Neuronal stem cell (in vitro differentiated cells): ENCODE measurements around the gene CYP27C1.

ENCODE experiments used
- DNase-seq: peaks from one replicate; pipeline ENCODE4 v3.0.0-alpha.2; 2013; ENCODE audit warnings: low spot score
- H2AFZ ChIP-seq: one replicate; pipeline ENCODE4 v1.6.1; 2013; ENCODE audit warnings: mild to moderate bottlenecking, low read length, inconsistent platforms
- H2AK5ac ChIP-seq: 2 replicates; pipeline ENCODE4 v1.6.1; 2013; ENCODE audit warnings: low read depth, mild to moderate bottlenecking, inconsistent platforms, low read length, moderate library complexity, mixed read lengths
- H2BK120ac ChIP-seq: 2 replicates; pipeline ENCODE4 v1.6.1; 2013; ENCODE audit warnings: low read depth, mild to moderate bottlenecking, inconsistent platforms, low read length, moderate library complexity, mixed read lengths
- H2BK12ac ChIP-seq: one replicate; pipeline ENCODE4 v1.6.1; 2013; ENCODE audit warnings: low read length, inconsistent platforms
- H2BK15ac ChIP-seq: 2 replicates; pipeline ENCODE4 v1.6.1; 2013; ENCODE audit warnings: mild to moderate bottlenecking, low read length, inconsistent platforms, mixed read lengths
- H2BK5ac ChIP-seq: one replicate; pipeline ENCODE4 v1.6.1; 2013; ENCODE audit warnings: inconsistent platforms, mild to moderate bottlenecking, low read length, moderate library complexity
- H3K14ac ChIP-seq: one replicate; pipeline ENCODE4 v1.6.1; 2013; ENCODE audit warnings: low read length, inconsistent platforms
- H3K18ac ChIP-seq: 2 replicates; pipeline ENCODE4 v1.6.1; 2013; ENCODE audit warnings: low read length, inconsistent platforms
- H3K23ac ChIP-seq: 2 replicates; pipeline ENCODE4 v1.6.1; 2013; ENCODE audit warnings: low read depth, mild to moderate bottlenecking, mixed read lengths, low read length, inconsistent platforms; ENCODE audit not compliant: poor library complexity
- H3K27ac ChIP-seq: replicated peaks from 3 replicates; pipeline ENCODE4 v1.5.1; 2013; ENCODE audit warnings: low read length, inconsistent platforms
- H3K27me3 ChIP-seq, 3 experiments: 2 replicates each; pipeline ENCODE4 v1.6.1; 2013; ENCODE audit warnings: low read length in 3 of 3, mild to moderate bottlenecking in 2 of 3, inconsistent platforms in 1 of 3, low read depth in 1 of 3, mixed read lengths in 1 of 3, moderate library complexity in 1 of 3; ENCODE audit not compliant: control insufficient read depth in 3 of 3, insufficient read depth in 3 of 3
- H3K36me3 ChIP-seq, 2 donors: replicated peaks in 1 of 2; 2 replicates each; pipeline ENCODE4 v1.6.1; 2013; ENCODE audit warnings: low read length in 2 of 2; ENCODE audit not compliant: control insufficient read depth in 2 of 2, insufficient read depth in 2 of 2
- H3K4ac ChIP-seq: 2 replicates; pipeline ENCODE4 v1.6.1; 2013; ENCODE audit warnings: inconsistent platforms, mild to moderate bottlenecking, low read length, moderate library complexity
- H3K4me1 ChIP-seq, 2 donors: 1 replicate in 1 of 2; 2 replicates in 1 of 2; pipeline ENCODE4 v1.6.1; 2013; ENCODE audit warnings: low read length in 2 of 2, low read depth in 1 of 2; ENCODE audit not compliant: control insufficient read depth in 2 of 2, insufficient read depth in 1 of 2
- H3K4me2 ChIP-seq: one replicate; pipeline ENCODE4 v1.6.1; 2013; ENCODE audit warnings: mild to moderate bottlenecking, low read length, inconsistent platforms; ENCODE audit not compliant: insufficient read depth, poor library complexity, severe bottlenecking
- H3K4me3 ChIP-seq, 2 donors: 2 replicates each; pipeline ENCODE4 v1.5.1; 2013; ENCODE audit warnings: low read length in 2 of 2, mild to moderate bottlenecking in 2 of 2, inconsistent platforms in 1 of 2, moderate library complexity in 1 of 2
- H3K79me1 ChIP-seq: one replicate; pipeline ENCODE4 v1.6.1; 2013; ENCODE audit warnings: low read depth, mild to moderate bottlenecking, inconsistent platforms, low read length, moderate library complexity
- H3K9ac ChIP-seq: one replicate; pipeline ENCODE4 v1.6.1; 2013; ENCODE audit warnings: mild to moderate bottlenecking, low read depth, low read length, inconsistent platforms; ENCODE audit not compliant: poor library complexity
- H3K9me3 ChIP-seq, 2 donors: replicated peaks in 1 of 2; 2 replicates each; pipeline versions ENCODE3 to v1.6.1; 2013; ENCODE audit warnings: low read length in 2 of 2, mild to moderate bottlenecking in 2 of 2, inconsistent platforms in 1 of 2, low read depth in 1 of 2, mixed read lengths in 1 of 2, moderate library complexity in 1 of 2; ENCODE audit not compliant: control insufficient read depth in 2 of 2, insufficient read depth in 1 of 2
- H4K8ac ChIP-seq: one replicate; pipeline ENCODE4 v1.6.1; 2013; ENCODE audit warnings: low read depth, mild to moderate bottlenecking, inconsistent platforms, low read length, moderate library complexity
- H4K91ac ChIP-seq: one replicate; pipeline ENCODE4 v1.6.1; 2013; ENCODE audit warnings: low read length, low read depth, mild to moderate bottlenecking, inconsistent platforms; ENCODE audit not compliant: poor library complexity
- WGBS, 2 donors: extraction: QIAGEN DNeasy Blood & Tissue Kit; methylation state at CpG; one replicate each; pipeline ENCODE4 v1.1.7; 2013; ENCODE audit warnings: missing lambda C conversion rate in 2 of 2, mixed read lengths in 1 of 2; ENCODE audit not compliant: insufficient read length in 2 of 2, insufficient replicate concordance in 1 of 2; ENCODE audit errors: extremely low coverage in 2 of 2; 5-methylcytosine and 5-hydroxymethylcytosine counted together

Gene CYP27C1

DNA sequence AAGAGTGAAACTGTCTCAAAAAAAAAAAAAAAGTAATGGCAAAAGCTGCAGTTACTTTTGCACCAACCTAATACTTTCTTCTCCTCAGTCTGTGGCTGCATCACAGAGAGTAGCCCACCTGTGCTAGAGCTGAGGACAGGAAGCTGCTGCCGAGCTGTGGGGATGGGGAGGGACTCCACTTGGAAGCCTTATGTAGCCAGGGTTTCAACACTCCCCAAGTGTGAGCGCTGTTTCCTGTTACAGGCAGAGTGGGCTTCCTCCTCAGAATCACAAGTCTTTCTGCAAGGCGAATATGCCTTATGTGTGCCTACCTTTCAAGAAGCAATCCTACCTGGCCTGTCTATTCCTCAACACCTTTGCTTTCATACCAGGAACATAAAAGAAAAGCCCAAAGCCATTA, 36.3 kb upstream of the CYP27C1 start:
- Histone ChIP-seq H3K4ac (no peak overlapping the region), H2BK15ac (no peak overlapping the region), H3K4me1 (peaks cover 10% of the 10 kb centered on the region in 2 donors), H3K4me3 (no peak overlapping the region), H2BK5ac (no peak overlapping the region), H3K23ac (no peak overlapping the region), H4K91ac (no peak overlapping the region), H2BK12ac (no peak overlapping the region), H2AK5ac (no peak overlapping the region), H3K18ac (no peak overlapping the region), H2AFZ (no peak overlapping the region), H2BK120ac (no peak overlapping the region), H3K27ac (no peak overlapping the region), H3K4me2 (no peak overlapping the region), H3K79me1 (no peaks in the 10 kb centered on the region), H3K9me3 (no peaks in the 10 kb centered on the region), H3K9ac (no peak overlapping the region), H4K8ac (no peak overlapping the region), H3K27me3 (no peaks in the 10 kb centered on the region), H3K14ac (no peak overlapping the region), H3K36me3 (peaks cover 31 to 53% of the 10 kb centered on the region in 2 donors)
- WGBS, 2 donors = no CpG with 5 or more reads among the region's 3 CpGs
- DNase-seq = no peak

DNA sequence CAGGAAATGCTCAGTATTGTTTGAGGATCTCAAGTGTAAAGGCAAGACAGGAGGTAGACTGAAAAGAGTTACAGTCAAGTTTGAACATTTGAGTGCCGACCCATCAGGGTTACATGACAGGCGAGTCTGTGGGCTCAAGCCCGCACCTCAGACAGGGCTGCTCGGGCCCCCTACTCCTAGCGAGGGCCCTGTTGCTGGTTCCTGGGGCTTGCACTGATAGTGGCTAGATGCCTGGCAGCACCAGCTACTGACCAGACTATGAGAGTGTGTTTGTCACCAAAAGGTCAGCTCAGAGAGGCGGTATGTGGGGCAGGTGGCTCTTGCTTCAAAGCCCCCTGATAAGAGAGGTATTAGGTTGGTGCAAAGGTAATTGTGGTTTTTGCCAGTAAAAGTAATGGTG, 35.6 kb upstream of the CYP27C1 start:
- H3K4me3 ChIP-seq = no peak overlapping the region
- H3K23ac ChIP-seq = no peak overlapping the region
- H3K27ac ChIP-seq = no peak overlapping the region
- peaks cover 25 to 46% of the 10 kb centered on the region in 2 donors for H3K36me3 ChIP-seq
- H4K8ac ChIP-seq = peak overlapping the region; percentile 17
- no peaks in the 10 kb centered on the region for H3K79me1 ChIP-seq
- H2BK12ac ChIP-seq = peak overlapping the region; percentile 88
- H2BK15ac ChIP-seq = no peak overlapping the region
- no peak overlapping the region for H2BK5ac ChIP-seq
- peak overlapping the region; percentile 32 for H3K14ac ChIP-seq
- H2AFZ ChIP-seq = no peak overlapping the region
- no peak overlapping the region for H2AK5ac ChIP-seq
- H3K27me3 ChIP-seq = no peaks in the 10 kb centered on the region
- DNase-seq = no peak
- no peak overlapping the region for H3K9ac ChIP-seq
- no peak overlapping the region for H3K4me2 ChIP-seq
- H3K18ac ChIP-seq = peak overlapping the region; percentile 56
- H3K4me1 ChIP-seq = peaks cover 10% of the 10 kb centered on the region in 2 donors
- no peak overlapping the region for H2BK120ac ChIP-seq
- peak overlapping the region; percentile 32 for H3K4ac ChIP-seq
- H3K9me3 ChIP-seq = no peaks in the 10 kb centered on the region
- H4K91ac ChIP-seq = no peak overlapping the region
- no CpG with 5 or more reads among the region's 6 CpGs for WGBS, 2 donors

DNA sequence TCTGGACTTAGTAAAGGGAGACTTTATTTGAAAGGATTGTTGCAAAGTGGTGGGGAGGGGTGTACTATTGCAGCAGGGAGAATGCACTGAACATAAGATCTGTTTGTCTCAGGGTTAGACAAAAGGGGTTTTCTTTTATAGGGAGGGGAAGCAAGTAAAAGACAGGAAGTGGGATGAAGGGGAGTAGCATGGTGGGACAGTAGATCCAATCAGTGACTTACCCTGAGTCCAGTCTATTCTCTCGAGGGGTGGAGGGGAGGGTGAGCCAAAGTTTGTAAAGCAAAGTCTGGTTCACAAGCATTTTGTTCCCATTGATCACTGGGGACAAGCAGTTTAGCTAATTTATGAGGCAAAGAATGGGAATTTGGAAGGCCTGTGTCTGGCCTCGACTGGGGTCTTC, 35.0 kb upstream of the CYP27C1 start:
- no peak overlapping the region for H3K4me3 ChIP-seq
- H3K79me1 ChIP-seq = no peaks in the 10 kb centered on the region
- H2AFZ ChIP-seq = peak overlapping the region; percentile 25
- H3K4me1 ChIP-seq = peaks cover 10% of the 10 kb centered on the region in 2 donors
- H2BK120ac ChIP-seq = no peak overlapping the region
- no peaks in the 10 kb centered on the region for H3K27me3 ChIP-seq
- no peak overlapping the region for H3K4me2 ChIP-seq
- no peak overlapping the region for H4K8ac ChIP-seq
- no peak overlapping the region for H2AK5ac ChIP-seq
- no peak overlapping the region for H4K91ac ChIP-seq
- no peak overlapping the region for H2BK5ac ChIP-seq
- no peak overlapping the region for H3K4ac ChIP-seq
- H3K9me3 ChIP-seq = no peaks in the 10 kb centered on the region
- H3K27ac ChIP-seq = no peak overlapping the region
- no peak overlapping the region for H3K14ac ChIP-seq
- H3K36me3 ChIP-seq = peaks cover 23 to 41% of the 10 kb centered on the region in 2 donors
- no peak overlapping the region for H3K18ac ChIP-seq
- no peak overlapping the region for H2BK12ac ChIP-seq
- H3K23ac ChIP-seq = no peak overlapping the region
- no peak overlapping the region for H2BK15ac ChIP-seq
- DNase-seq = no peak
- WGBS, 2 donors = no CpG with 5 or more reads among the region's 2 CpGs
- no peak overlapping the region for H3K9ac ChIP-seq

DNA sequence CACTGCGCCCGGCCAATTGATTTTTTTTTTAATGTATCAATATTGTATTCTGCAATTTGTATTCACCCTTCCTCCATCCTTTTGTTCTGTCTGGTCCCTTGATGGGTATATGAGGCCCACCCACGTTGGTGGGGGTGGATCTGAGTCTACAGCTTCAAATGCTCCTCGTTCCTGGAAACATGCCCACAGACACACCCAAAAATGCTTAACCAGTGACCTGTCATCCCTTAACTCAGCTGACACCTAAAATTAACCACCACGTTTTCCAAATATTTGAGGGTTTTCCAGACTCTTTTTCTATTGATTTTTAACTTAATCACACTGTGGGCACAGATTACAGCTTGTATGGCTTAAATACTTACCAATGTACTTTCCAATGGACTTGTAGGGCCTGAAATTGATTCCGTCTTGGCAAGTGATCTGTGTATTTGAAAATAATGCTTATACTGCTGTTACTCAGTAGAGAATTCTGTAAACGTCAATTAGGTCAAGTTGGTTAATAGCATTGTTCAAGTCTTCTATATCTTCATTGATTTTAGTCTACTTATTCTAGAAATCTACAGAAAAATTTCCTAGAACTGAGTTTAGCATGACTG, 34.4 kb upstream of the CYP27C1 start:
- peaks cover 19 to 34% of the 10 kb centered on the region in 2 donors for H3K36me3 ChIP-seq
- no peak overlapping the region for H3K18ac ChIP-seq
- H3K14ac ChIP-seq = no peak overlapping the region
- H2AK5ac ChIP-seq = no peak overlapping the region
- H3K4me2 ChIP-seq = no peak overlapping the region
- H3K4ac ChIP-seq = no peak overlapping the region
- no peak overlapping the region for H4K91ac ChIP-seq
- no peak overlapping the region for H2AFZ ChIP-seq
- no peak overlapping the region for H2BK120ac ChIP-seq
- no peak overlapping the region for H4K8ac ChIP-seq
- no peak overlapping the region for H2BK12ac ChIP-seq
- no peaks in the 10 kb centered on the region for H3K9me3 ChIP-seq
- no CpG with 5 or more reads among the region's 7 CpGs for WGBS, 2 donors
- H3K4me1 ChIP-seq = peaks cover 7 to 10% of the 10 kb centered on the region in 2 donors
- no peaks in the 10 kb centered on the region for H3K79me1 ChIP-seq
- H3K27ac ChIP-seq = no peak overlapping the region
- H3K23ac ChIP-seq = no peak overlapping the region
- H2BK5ac ChIP-seq = no peak overlapping the region
- no peaks in the 10 kb centered on the region for H3K27me3 ChIP-seq
- no peak overlapping the region for H3K9ac ChIP-seq
- no peak overlapping the region for H2BK15ac ChIP-seq
- no peak for DNase-seq
- no peak overlapping the region for H3K4me3 ChIP-seq
